ENCODE data around the gene TSPAN9.

TSPAN9 gene

DNA sequence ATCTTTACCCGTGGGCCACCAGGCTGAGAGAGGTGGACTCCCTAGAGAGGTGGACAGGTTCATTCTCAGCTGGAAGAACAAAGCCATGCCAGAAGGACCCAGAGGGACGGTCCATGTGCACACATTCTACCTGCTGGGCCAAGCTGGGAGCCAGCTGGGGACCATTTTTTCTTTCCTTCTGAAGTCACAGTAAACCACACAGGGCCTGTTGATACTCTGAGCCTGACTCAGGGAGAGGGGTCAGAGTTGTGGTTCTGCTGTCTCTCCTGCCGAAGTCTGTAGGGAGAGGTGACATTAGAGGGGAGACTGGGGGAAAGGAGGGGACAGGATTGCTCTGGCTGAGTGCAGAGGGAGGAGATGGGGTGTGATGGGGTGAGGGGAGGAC, 148.6 kb downstream of the TSPAN9 start:
- Histone ChIP-seq H3K27ac (ENCODE audit: low read depth, low read length) (no peak overlapping the region), H3K4me1 (ENCODE audit: control insufficient read depth, low read length) (peaks cover 35% of the 10 kb centered on the region)

DNA sequence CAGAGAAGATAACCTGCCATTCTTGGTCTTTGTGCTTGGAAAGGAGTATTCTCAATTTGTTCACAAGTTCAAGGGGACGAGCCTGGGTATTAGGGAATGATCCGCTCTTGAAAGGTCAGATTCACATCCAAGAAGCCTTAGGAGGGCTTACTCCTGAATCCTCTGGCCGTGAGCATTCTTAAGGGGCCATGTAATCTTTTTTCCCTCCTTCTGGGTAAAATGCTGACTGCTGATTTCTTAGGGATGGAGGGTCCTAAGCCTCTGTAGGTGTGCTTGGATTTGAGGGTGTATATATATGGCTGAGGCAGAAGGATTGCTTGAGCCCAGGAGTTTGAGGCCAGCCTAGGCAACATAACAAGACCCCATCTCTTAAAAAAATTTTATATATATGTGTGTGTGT, 149.1 kb downstream of the TSPAN9 start:
- H3K27ac ChIP-seq (ENCODE audit: low read depth, low read length): no peak overlapping the region
- no peak overlapping the region for H3K4me3 ChIP-seq (ENCODE audit: low read length)
- TF ChIP-seq EZH2phosphoT487 (IDR thresholded peaks at IDR 0.05; ENCODE audit: borderline replicate concordance, low read length) (no peak), CTCF (IDR thresholded peaks at IDR 0.05; ENCODE audit: low read depth, low read length, poor library complexity, severe bottlenecking) (no peak)
- peaks cover 35% of the 10 kb centered on the region for H3K4me1 ChIP-seq (ENCODE audit: control insufficient read depth, low read length)
- H3K36me3 ChIP-seq (ENCODE audit: control insufficient read depth, low read length): no peaks in the 10 kb centered on the region
- peaks cover 3% of the 10 kb centered on the region; the same call in 1 of the 2 replicates for H3K27me3 ChIP-seq (ENCODE audit: control insufficient read depth, low read length)
- H3K4me2 ChIP-seq (ENCODE audit: low read length): no peak overlapping the region
- no peaks in the 10 kb centered on the region for H3K9me3 ChIP-seq (ENCODE audit: control insufficient read depth, insufficient read depth, low read length)
- H3K79me2 ChIP-seq (ENCODE audit: control insufficient read depth, low read length): no peaks in the 10 kb centered on the region
- no peaks in the 10 kb centered on the region for H3K9me2 ChIP-seq (replicated peaks; ENCODE audit: control insufficient read depth, low read length)
- no peaks in the 10 kb centered on the region for H3F3A ChIP-seq (ENCODE audit: control insufficient read depth, insufficient read depth)
- H4K20me1 ChIP-seq (ENCODE audit: control insufficient read depth, insufficient read depth, low read depth, low read length): no peaks in the 10 kb centered on the region

More for the DNA sequence above, 148.6 kb downstream of the TSPAN9 start:
- H3K4me3 ChIP-seq (ENCODE audit: low read length): no peak overlapping the region
- H3K27me3 ChIP-seq (ENCODE audit: control insufficient read depth, low read length): peaks cover 3% of the 10 kb centered on the region; the same call in 1 of the 2 replicates
- no peaks in the 10 kb centered on the region for H3F3A ChIP-seq (ENCODE audit: control insufficient read depth, insufficient read depth)
- no peak for TF ChIP-seq CTCF (IDR thresholded peaks at IDR 0.05; ENCODE audit: low read depth, low read length, poor library complexity, severe bottlenecking)
- no peak for TF ChIP-seq EZH2phosphoT487 (IDR thresholded peaks at IDR 0.05; ENCODE audit: borderline replicate concordance, low read length)
- no peaks in the 10 kb centered on the region for H3K9me2 ChIP-seq (replicated peaks; ENCODE audit: control insufficient read depth, low read length)
- no peak overlapping the region for H3K4me2 ChIP-seq (ENCODE audit: low read length)
- no peaks in the 10 kb centered on the region for H3K9me3 ChIP-seq (ENCODE audit: control insufficient read depth, insufficient read depth, low read length)
- H4K20me1 ChIP-seq (ENCODE audit: control insufficient read depth, insufficient read depth, low read depth, low read length): no peaks in the 10 kb centered on the region
- no peaks in the 10 kb centered on the region for H3K79me2 ChIP-seq (ENCODE audit: control insufficient read depth, low read length)
- H3K36me3 ChIP-seq (ENCODE audit: control insufficient read depth, low read length): no peaks in the 10 kb centered on the region

- Histone ChIP-seq H3F3A (ENCODE audit: control insufficient read depth, insufficient read depth) (no peaks in the 10 kb centered on the region), H3K36me3 (ENCODE audit: control insufficient read depth, low read length) (no peaks in the 10 kb centered on the region), H3K4me3 (ENCODE audit: low read length) (no peak overlapping the region), H3K4me1 (ENCODE audit: control insufficient read depth, low read length) (peaks cover 35% of the 10 kb centered on the region), H3K4me2 (ENCODE audit: low read length) (no peak overlapping the region), H3K27ac (ENCODE audit: low read depth, low read length) (no peak overlapping the region), H3K79me2 (ENCODE audit: control insufficient read depth, low read length) (no peaks in the 10 kb centered on the region), H3K9me3 (ENCODE audit: control insufficient read depth, insufficient read depth, low read length) (no peaks in the 10 kb centered on the region), H3K9me2 (replicated peaks; ENCODE audit: control insufficient read depth, low read length) (no peaks in the 10 kb centered on the region), H4K20me1 (ENCODE audit: control insufficient read depth, insufficient read depth, low read depth, low read length) (no peaks in the 10 kb centered on the region), H3K27me3 (ENCODE audit: control insufficient read depth, low read length) (peaks cover 3% of the 10 kb centered on the region; the same call in 1 of the 2 replicates)
- TF ChIP-seq EZH2phosphoT487 (IDR thresholded peaks at IDR 0.05; ENCODE audit: borderline replicate concordance, low read length) (no peak), CTCF (IDR thresholded peaks at IDR 0.05; ENCODE audit: low read depth, low read length, poor library complexity, severe bottlenecking) (no peak)
Measured at GRCh38 chr12:3227076-3227975, 150.1 kb downstream of the TSPAN9 start.

Measured in DOHH2 (cell line).